ENCODE results near the gene GIMAP1.

- TF ChIP-seq EZH2 (IDR thresholded peaks at IDR 0.05; ENCODE audit: insufficient read depth, poor library complexity, severe bottlenecking) = no peak
- TF ChIP-seq EZH2phosphoT487 (IDR thresholded peaks at IDR 0.05; ENCODE audit: insufficient read depth, low read depth) = no peak
These were observed 43.1 kb downstream of the GIMAP1 start for GRCh38 chr7:150759479-150759878.
